H1 (cell line): ENCODE results near the gene TBC1D22A. TPM values are rescaled to one million over a fixed set of nuclear protein-coding genes. Genes with fewer than 3 reads are reported as not detected.
A peak's percentile ranks its signal among the peaks of the same experiment; 100 is the strongest.

Experiments used
- ASH2L ChIP-seq: fragments of 200-600, 300-600 bp; sonication (generic); IDR thresholded peaks from one replicate; pipeline ENCODE4 v1.7.1; 2017; ENCODE audit warnings: low read length
- BACH1 ChIP-seq: IDR thresholded peaks from 2 replicates; pipeline ENCODE4 v1.6.1; 2012; ENCODE audit warnings: low read length, improper control_type of control experiment
- BRCA1 ChIP-seq: IDR thresholded peaks from 2 replicates; pipeline ENCODE4 v1.6.1; 2012; ENCODE audit warnings: low read depth, low read length, improper control_type of control experiment
- CBX5 ChIP-seq: fragments of 300-800, 300-1000 bp; sonication (generic); IDR thresholded peaks from 2 replicates; pipeline ENCODE4 v1.7.1; 2016; ENCODE audit warnings: antibody characterized with exemption, low read length, low read depth
- CHD2 ChIP-seq: IDR thresholded peaks from 2 replicates; pipeline ENCODE4 v1.6.1; 2012; ENCODE audit warnings: low read length, improper control_type of control experiment
- EGR1 ChIP-seq: IDR thresholded peaks from 2 replicates; pipeline ENCODE4 v1.6.1; 2011; ENCODE audit warnings: low read depth, low read length, borderline replicate concordance
- EP300 ChIP-seq, 2 experiments: IDR thresholded peaks; 1 replicate in 1 of 2; 2 replicates in 1 of 2; pipeline ENCODE4 v1.6.1; 2011 to 2012; ENCODE audit warnings: low read depth in 2 of 2, low read length in 2 of 2, mild to moderate bottlenecking in 2 of 2, borderline replicate concordance in 1 of 2, inconsistent platforms in 1 of 2, moderate library complexity in 1 of 2
- GABPA ChIP-seq: IDR thresholded peaks from 2 replicates; pipeline ENCODE4 v1.6.1; 2011; ENCODE audit warnings: mild to moderate bottlenecking, low read length, moderate library complexity, borderline replicate concordance; ENCODE audit not compliant: insufficient read depth
- GTF2F1 ChIP-seq: IDR thresholded peaks from 2 replicates; pipeline ENCODE4 v1.6.1; 2012; ENCODE audit warnings: low read depth, low read length, improper control_type of control experiment, borderline replicate concordance
- JUND ChIP-seq: IDR thresholded peaks from 2 replicates; pipeline ENCODE4 v1.6.1; 2011; ENCODE audit warnings: mild to moderate bottlenecking, improper control_type of control experiment, low read length
- KDM1A ChIP-seq: fragments of 200-600, 300-600 bp; sonication (generic); IDR thresholded peaks from 2 replicates; pipeline ENCODE4 v1.7.1; 2016; ENCODE audit warnings: mild to moderate bottlenecking, low read length, borderline replicate concordance
- KDM4A ChIP-seq: IDR thresholded peaks from one replicate; pipeline ENCODE4 v1.7.1; 2012; ENCODE audit warnings: low read depth, mild to moderate bottlenecking, moderate library complexity, low read length, inconsistent platforms; ENCODE audit not compliant: severe bottlenecking
- MAX ChIP-seq: IDR thresholded peaks from 2 replicates; pipeline ENCODE4 v1.6.1; 2012; ENCODE audit warnings: inconsistent platforms
- POU5F1 ChIP-seq: IDR thresholded peaks from 2 replicates; pipeline ENCODE4 v1.6.1; 2011; ENCODE audit warnings: low read depth, mild to moderate bottlenecking, low read length, moderate library complexity
- RAD21 ChIP-seq, 2 experiments: IDR thresholded peaks in 1 of 2; conservative IDR thresholded peaks in 1 of 2; 2 replicates each; pipeline ENCODE4 v1.6.1; 2011; ENCODE audit warnings: low read depth in 2 of 2, low read length in 2 of 2, improper control_type of control experiment in 1 of 2, inconsistent platforms in 1 of 2, mild to moderate bottlenecking in 1 of 2, moderate library complexity in 1 of 2
- RBBP5 ChIP-seq: IDR thresholded peaks from 2 replicates; pipeline ENCODE4 v1.7.1; 2012; ENCODE audit warnings: low read depth, mild to moderate bottlenecking, inconsistent platforms, low read length, moderate library complexity, borderline replicate concordance
- SIX5 ChIP-seq: IDR thresholded peaks from 2 replicates; pipeline ENCODE4 v1.6.1; 2011; ENCODE audit warnings: mild to moderate bottlenecking, low read depth, low read length
- SP1 ChIP-seq: IDR thresholded peaks from 2 replicates; pipeline ENCODE4 v1.6.1; 2011; ENCODE audit warnings: low read depth, low read length
- SP4 ChIP-seq: IDR thresholded peaks from 2 replicates; pipeline ENCODE4 v1.6.1; 2012; ENCODE audit warnings: low read length, inconsistent platforms
- SUZ12 ChIP-seq: fragments of 200-600 bp; sonication (generic); IDR thresholded peaks from 2 replicates; pipeline ENCODE4 v1.6.1; 2012; ENCODE audit warnings: mild to moderate bottlenecking, inconsistent platforms, low read length, moderate library complexity, mixed read lengths
- TAF7 ChIP-seq: optimal IDR thresholded peaks from 2 replicates; pipeline ENCODE3; 2011; ENCODE audit warnings: low read depth, mild to moderate bottlenecking, inconsistent platforms, low read length, moderate library complexity, borderline replicate concordance
- TCF12 ChIP-seq: IDR thresholded peaks from 2 replicates; pipeline ENCODE4 v1.6.1; 2011; ENCODE audit warnings: low read depth, mild to moderate bottlenecking, low read length
- polyA plus RNA-seq, 7 experiments: library from polyadenylated mRNA; depleted of rRNA in 3 of 7; stranded (reverse) in 5 of 7; unstranded in 2 of 7; fragments of >200 nt in 5 of 7; fragments of 200-250 nt in 2 of 7; gene quantifications; 1 replicate in 5 of 7; 2 replicates in 1 of 7; 4 replicates in 1 of 7; pipeline versions ENCODE4 v1.2.1 to v1.2.3, GENCODE V29; 2011 to 2013; ENCODE audit warnings: missing spikeins in 2 of 7, mixed read lengths in 2 of 7
- total RNA-seq: library from RNA; stranded (reverse); fragmentation: NEBNext Ultra II Directional; extraction: Animal tissue kit (Norgen Biotek cat#: 25700); gene quantifications from 2 replicates; pipeline ENCODE4 v1.2.1, GENCODE V29; 2021
- TF ChIP-seq, protein P1 (sequence below): IDR thresholded peaks from 2 replicates; pipeline ENCODE4 v1.6.1; 2012; ENCODE audit warnings: inconsistent platforms

TBC1D22A gene
- total and polyA plus RNA-seq, 2 of the 8 experiments (the other 6 are each of a cell fraction or from before 2014, with no cell fraction given): 11.9 to 18.4 TPM

- TF ChIP-seq ASH2L (peak; percentile 78), TCF12 (no peak), MAX (peak; percentile 89), TAF7 (peak; percentile 95), EP300 (IDR thresholded peaks at IDR 0.05; ENCODE audit: borderline replicate concordance in 1 of 2, low read depth in 2 of 2, low read length in 2 of 2) (peak in 1 of 2 experiments; percentile 83; a peak in 1 of 3 replicates), SUZ12 (no peak), SIX5 (no peak; the same call in 1 of the 2 replicates), SP1 (0 out of 2 replicates have a peak, but pooled peaks have one; percentile 32), CHD2 (peak; percentile 69; the same call in 1 of the 2 replicates), GTF2F1 (peak; percentile 45; the same call in 1 of the 2 replicates), RBBP5 (no peak; the same call in 1 of the 2 replicates), JUND (peak; percentile 43; the same call in 1 of the 2 replicates), POU5F1 (no peak), EGR1 (0 out of 2 replicates have a peak, but pooled peaks have one; percentile 14), RAD21 (IDR thresholded peaks at IDR 0.05 in 1 of 2, conservative IDR thresholded peaks at IDR 0.05 in 1 of 2; ENCODE audit: low read depth in 2 of 2, low read length in 2 of 2) (no peak), SP4 (no peak), GABPA (peak; percentile 97), CBX5 (no peak), KDM1A (no peak), BRCA1 (no peak), KDM4A (peak; percentile 96), BACH1 (no peak)
- TF ChIP-seq, protein P1, sequence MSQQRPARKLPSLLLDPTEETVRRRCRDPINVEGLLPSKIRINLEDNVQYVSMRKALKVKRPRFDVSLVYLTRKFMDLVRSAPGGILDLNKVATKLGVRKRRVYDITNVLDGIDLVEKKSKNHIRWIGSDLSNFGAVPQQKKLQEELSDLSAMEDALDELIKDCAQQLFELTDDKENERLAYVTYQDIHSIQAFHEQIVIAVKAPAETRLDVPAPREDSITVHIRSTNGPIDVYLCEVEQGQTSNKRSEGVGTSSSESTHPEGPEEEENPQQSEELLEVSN: peak; percentile 60; the same call in 1 of the 2 replicates
Measured at GRCh38 chr22:46762238-46763050, at the start of gene TBC1D22A (continued).
